DMS153 (cell line): ENCODE results near the gene RNF208.
A peak's percentile ranks its signal among the peaks of the same experiment; 100 is the strongest.

Experiments used
- DNase-seq: peaks from one replicate; lab custom pipeline; 2025; lab: John Stamatoyannopoulos, UW

RNF208 gene

GRCh38 chr9:137191691-137192447 lies 30.2 kb downstream of the RNF208 start:
- DNase-seq, result no peak

DNA sequence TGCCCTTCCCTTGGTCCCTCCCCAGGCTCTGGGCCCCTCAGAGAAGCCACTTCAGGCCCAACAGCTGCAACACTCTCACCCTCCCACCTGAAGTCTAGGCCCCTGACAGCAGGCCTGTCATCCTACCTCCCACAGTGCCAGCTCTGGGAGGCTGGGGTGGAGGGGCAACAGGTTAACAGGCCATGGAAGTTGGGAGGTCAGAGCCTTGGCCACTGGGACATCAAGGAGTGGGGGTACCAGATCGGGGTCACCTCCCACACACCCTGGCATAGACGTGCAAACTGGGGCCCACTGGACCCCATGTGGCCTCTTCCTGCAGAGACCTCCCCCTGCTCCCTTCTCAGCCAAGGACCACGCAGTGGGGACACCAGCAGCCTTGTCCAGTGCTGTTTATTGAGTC lies 30.8 kb downstream of the RNF208 start:
- DNase-seq, result no peak

- DNase-seq, result no peak
Measured at GRCh38 chr9:137190315-137190856, 31.7 kb downstream of the RNF208 start.

- no peak for DNase-seq
Measured at GRCh38 chr9:137189297-137190295, 32.4 kb downstream of the RNF208 start.

GRCh38 chr9:137188490-137189296 lies 33.3 kb downstream of the RNF208 start, which contains the start of the genes ANAPC2 and SSNA1:
ANAPC2 (minus strand) TSS chr9:137188560; CDS start chr9:137188532, 28 bp downstream.
SSNA1 (plus strand) TSS chr9:137188676; CDS start chr9:137188727, 51 bp downstream.
- DNase-seq, result peak; percentile 80

- DNase-seq, result no peak
Measured at GRCh38 chr9:137188086-137188489, 34.0 kb downstream of the RNF208 start.

DNA sequence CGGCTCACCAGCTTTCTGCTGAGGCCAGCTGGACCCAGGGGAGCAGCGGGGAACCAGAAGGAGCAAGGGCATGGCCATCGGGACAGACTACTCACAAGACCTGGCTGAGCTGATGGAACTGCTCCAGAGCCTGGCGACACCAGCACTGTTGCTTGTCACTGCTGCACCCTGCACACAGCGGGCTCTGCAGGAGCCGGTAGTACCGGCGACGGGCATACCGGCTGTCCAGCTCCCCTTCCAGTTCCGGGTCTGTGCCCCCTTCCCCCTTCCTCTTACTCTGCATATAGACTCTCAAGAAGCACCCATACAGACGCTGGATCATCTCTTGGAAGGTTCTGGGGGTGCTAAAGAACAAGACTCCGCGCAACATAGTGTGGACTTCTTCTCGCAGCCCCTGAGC lies 34.7 kb downstream of the RNF208 start:
- DNase-seq, result no peak

- DNase-seq, result no peak
Measured at GRCh38 chr9:137186385-137186784, 35.7 kb downstream of the RNF208 start.

- DNase-seq, result no peak
Measured at GRCh38 chr9:137185921-137186320, 36.1 kb downstream of the RNF208 start.

DNA sequence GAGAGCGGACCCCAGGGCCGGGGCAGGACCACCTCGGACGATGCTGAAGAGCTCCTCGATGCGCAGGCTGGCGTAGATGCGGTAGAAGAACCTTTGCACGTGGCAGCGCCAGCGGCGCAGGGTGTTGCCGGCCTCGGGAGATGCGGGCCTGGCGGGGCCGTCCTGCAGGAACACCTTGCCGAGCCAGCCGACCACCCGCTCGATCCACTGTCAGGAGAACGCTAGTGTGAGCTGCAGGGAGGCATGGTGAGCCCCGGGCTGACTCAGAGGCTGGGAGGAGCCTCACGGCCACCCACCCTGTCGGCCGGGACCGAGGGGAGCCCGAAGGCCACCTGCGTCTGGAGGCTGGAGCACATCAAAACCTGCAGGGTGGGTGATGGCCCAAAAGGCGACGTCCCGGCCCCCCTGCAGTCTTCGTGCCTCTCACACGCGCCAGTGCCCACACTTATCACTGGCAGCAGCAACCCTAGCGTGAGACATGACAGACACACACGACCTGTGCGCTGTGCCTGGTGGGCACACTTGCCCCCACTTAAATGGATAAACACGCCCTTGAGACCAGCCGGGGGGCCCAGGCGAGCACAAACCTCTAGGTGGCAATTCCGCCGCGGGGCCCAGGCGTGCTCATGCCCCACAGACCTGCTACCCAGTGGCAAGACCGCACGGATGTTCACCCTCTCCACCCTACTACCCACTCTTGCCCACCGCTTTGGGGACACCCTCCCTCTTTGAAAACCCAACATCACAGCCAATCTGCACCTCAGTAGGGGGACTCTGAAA lies 37.0 kb downstream of the RNF208 start:
- DNase-seq, result no peak

GRCh38 chr9:137183980-137184595 lies 38.0 kb downstream of the RNF208 start:
- DNase-seq, result no peak

DNA sequence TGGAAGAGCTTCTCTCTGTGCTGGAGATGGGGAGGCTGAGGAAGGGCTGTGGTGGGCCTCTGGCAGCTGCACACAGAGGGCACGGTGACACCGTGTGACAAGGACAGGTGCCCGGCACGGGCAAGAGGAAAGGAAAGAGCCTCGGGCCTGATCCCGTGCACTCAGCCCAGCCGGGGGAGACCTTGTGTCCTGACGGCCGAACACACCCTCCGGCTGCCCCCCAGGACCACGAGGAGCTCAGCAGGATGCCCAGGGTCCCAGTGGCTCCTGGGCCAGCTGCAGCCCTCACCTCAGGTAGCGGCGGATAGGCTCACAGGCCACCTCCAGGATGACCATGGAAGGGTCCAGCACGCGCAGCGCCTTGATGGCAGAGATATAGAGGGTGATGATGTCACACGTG lies 39.2 kb downstream of the RNF208 start:
- DNase-seq, result no peak

DNA sequence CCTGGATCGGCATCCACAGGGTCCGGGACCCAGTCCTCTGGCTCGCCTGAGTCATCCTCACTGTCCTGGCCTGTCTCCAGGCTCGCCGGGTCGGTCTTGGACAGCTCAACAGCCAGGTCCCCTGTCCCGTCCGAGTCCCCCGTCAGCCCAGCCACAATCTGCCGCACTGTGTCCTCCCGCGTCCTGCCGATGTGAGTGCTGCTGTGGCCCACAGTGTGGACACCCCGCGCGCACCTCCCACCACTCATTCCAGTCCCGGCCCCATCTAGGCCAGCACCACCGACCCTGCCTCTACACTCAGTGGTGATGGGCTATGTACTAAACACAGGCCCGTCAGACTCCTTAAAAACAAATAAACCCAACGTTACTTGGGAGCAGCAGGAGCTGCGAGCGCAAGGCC lies 40.4 kb downstream of the RNF208 start:
- no peak for DNase-seq

- DNase-seq, result no peak
Measured at GRCh38 chr9:137180491-137180890, 41.5 kb downstream of the RNF208 start.

GRCh38 chr9:137179761-137180160 lies 42.3 kb downstream of the RNF208 start:
- DNase-seq, result no peak

GRCh38 chr9:137178939-137179630 lies 43.0 kb downstream of the RNF208 start:
- DNase-seq, result no peak

DNA sequence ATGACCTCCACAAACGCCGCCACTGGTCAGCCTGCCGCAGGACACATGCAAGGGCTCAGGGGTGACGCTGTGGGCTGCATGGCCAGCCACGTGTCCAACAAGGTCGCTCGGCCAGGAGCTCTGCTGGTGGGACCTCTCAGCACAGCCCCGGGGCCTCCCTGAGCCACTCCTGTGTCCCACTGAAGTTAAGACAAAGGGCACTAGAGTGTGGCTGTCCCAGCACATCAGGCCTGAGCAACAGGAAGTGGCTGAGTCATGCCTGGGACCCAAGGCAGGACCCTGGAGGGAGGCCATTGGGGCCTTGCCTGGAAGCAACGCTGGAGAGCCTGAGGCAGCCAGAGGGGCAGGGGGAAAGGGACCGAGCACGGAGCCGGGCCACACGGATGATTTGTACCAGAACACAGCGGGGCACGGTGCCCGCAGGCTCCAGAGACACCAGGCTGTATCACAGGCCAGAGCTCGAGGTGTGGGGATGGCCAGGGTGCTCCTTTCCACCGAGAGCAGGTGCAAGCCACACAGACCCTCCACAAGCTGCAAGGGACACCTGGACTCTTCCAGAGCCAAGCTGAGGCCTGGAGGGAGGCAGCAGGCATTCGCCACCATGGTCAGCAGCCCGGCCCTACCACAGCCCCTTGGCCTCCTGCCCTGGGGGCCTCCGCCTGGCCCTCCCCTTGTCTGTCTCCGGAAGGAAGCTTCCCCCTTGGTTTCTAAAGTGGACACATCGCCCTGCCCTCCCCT lies 43.7 kb downstream of the RNF208 start:
- DNase-seq, result no peak

DNA sequence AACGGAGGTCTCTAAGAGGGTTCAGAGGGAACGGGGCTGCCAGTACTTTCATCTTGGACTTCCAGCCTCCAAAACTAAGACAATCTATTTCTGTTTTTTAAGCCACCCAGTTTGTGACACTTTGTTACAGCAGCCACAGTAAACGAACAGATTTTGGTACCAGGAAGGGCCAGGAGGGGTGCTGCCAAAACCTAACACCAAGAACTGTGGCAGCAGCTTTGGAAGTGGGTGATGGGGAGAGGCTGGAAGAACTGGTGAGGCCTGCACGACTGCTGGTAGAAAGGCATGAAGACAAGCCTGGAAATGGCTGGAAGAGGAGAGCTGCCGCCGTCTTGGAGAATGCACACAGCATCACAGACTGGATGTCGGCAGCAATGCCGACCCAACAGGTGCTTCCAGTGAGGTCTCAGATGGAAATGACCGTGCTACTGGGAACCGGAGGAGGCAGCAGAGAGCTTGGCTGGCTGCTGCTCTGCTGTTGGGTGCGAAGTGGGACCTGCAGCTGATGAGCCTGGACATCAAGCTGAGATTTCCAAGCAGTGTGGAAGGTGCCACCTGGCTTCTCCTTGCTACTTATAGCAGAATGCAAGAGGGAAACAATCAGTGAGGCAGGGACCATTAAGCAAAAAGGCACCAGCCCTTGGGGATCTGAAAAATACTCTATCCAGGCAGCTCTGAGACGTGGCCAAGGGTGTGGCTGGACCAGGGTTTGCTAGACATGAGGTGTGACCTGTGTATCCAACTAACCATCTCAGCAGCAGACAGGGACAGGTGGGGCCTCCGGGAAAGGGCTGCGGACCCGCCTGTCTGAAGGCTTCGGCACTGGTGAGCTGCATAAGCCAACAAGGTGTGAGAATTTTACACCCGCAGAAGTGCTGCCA lies 45.5 kb downstream of the RNF208 start:
- DNase-seq, result peak; percentile 16
